Measurements from ENCODE around the gene ACP7. TPM values are rescaled to one million over a fixed set of nuclear protein-coding genes. Genes with fewer than 3 reads are reported as not detected.

ACP7 gene
- total RNA-seq, 2 donors from 2014 or later = not detected

- Histone ChIP-seq H3K27ac (no peak overlapping the region), H3K4me1 (ENCODE audit: control insufficient read depth in 1 of 2, low read depth in 2 of 2) (no peaks in the 10 kb centered on the region), H3K4me3 (no peak overlapping the region), H3K36me3 (no peaks in the 10 kb centered on the region), H3K27me3 (replicated peaks; ENCODE audit: insufficient read depth) (no peaks in the 10 kb centered on the region), H3K9me3 (no peaks in the 10 kb centered on the region)
- TF ChIP-seq, protein P1, sequence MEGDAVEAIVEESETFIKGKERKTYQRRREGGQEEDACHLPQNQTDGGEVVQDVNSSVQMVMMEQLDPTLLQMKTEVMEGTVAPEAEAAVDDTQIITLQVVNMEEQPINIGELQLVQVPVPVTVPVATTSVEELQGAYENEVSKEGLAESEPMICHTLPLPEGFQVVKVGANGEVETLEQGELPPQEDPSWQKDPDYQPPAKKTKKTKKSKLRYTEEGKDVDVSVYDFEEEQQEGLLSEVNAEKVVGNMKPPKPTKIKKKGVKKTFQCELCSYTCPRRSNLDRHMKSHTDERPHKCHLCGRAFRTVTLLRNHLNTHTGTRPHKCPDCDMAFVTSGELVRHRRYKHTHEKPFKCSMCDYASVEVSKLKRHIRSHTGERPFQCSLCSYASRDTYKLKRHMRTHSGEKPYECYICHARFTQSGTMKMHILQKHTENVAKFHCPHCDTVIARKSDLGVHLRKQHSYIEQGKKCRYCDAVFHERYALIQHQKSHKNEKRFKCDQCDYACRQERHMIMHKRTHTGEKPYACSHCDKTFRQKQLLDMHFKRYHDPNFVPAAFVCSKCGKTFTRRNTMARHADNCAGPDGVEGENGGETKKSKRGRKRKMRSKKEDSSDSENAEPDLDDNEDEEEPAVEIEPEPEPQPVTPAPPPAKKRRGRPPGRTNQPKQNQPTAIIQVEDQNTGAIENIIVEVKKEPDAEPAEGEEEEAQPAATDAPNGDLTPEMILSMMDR (IDR thresholded peaks at IDR 0.05) = no peak
- ATAC-seq (ENCODE audit: insufficient number of reproducible peaks, low FRiP score, low read depth) (no peak), DNase-seq (ENCODE audit: low spot score) (no peak)
These were observed 15.2 kb downstream of the ACP7 start for GRCh38 chr19:39099341-39099740.

- no peaks in the 10 kb centered on the region for H3K9me3 ChIP-seq
- ATAC-seq (ENCODE audit: insufficient number of reproducible peaks, low FRiP score, low read depth) = no peak
- no peaks in the 10 kb centered on the region for H3K4me1 ChIP-seq (ENCODE audit: control insufficient read depth in 1 of 2, low read depth in 2 of 2)
- H3K27me3 ChIP-seq (replicated peaks; ENCODE audit: insufficient read depth) = no peaks in the 10 kb centered on the region
- no peak for DNase-seq (ENCODE audit: low spot score)
- H3K4me3 ChIP-seq = no peak overlapping the region
- TF ChIP-seq, protein P1 (IDR thresholded peaks at IDR 0.05) = no peak
- no peaks in the 10 kb centered on the region for H3K36me3 ChIP-seq
- no peak overlapping the region for H3K27ac ChIP-seq
These were observed 16.5 kb downstream of the ACP7 start for GRCh38 chr19:39100500-39101166.

DNA sequence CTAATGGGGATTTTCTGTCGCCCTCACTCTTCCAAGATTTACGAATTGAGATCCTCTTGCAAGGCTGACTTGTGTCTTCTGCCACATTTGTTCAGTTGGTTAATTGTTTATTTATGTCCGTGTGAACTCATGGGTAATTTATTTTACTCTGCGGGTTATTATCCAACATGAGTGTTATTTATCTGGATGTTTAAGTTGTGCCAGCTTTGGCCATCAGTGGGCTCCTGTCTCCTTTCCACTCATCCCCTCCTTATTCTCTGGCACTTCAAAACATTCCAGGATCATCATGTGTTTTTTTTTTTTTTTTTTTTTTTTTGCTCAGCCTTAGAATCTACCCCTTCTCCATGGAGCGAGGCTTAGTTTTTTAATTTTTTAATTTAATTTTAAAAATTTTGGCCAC lies 19.0 kb downstream of the ACP7 start:
- no peaks in the 10 kb centered on the region for H3K36me3 ChIP-seq
- H3K9me3 ChIP-seq = no peaks in the 10 kb centered on the region
- ATAC-seq (ENCODE audit: insufficient number of reproducible peaks, low FRiP score, low read depth) (no peak), DNase-seq (ENCODE audit: low spot score) (no peak)
- no peaks in the 10 kb centered on the region for H3K4me1 ChIP-seq (ENCODE audit: control insufficient read depth in 1 of 2, low read depth in 2 of 2)
- no peak overlapping the region for H3K4me3 ChIP-seq
- TF ChIP-seq, protein P1 (IDR thresholded peaks at IDR 0.05) = no peak
- H3K27ac ChIP-seq = no peak overlapping the region
- no peaks in the 10 kb centered on the region for H3K27me3 ChIP-seq (replicated peaks; ENCODE audit: insufficient read depth)

GRCh38 chr19:39104186-39104596 lies 20.0 kb downstream of the ACP7 start:
- no peaks in the 10 kb centered on the region for H3K36me3 ChIP-seq

GRCh38 chr19:39106194-39106593 lies 22.0 kb downstream of the ACP7 start:
- TF ChIP-seq, protein P1 (IDR thresholded peaks at IDR 0.05) = no peak
- no peaks in the 10 kb centered on the region for H3K9me3 ChIP-seq
- ATAC-seq (ENCODE audit: insufficient number of reproducible peaks, low FRiP score, low read depth) = no peak
- H3K36me3 ChIP-seq = no peaks in the 10 kb centered on the region
- DNase-seq (ENCODE audit: low spot score) = no peak
- no peak overlapping the region for H3K4me3 ChIP-seq
- no peak overlapping the region for H3K27ac ChIP-seq
- no peaks in the 10 kb centered on the region for H3K27me3 ChIP-seq (replicated peaks; ENCODE audit: insufficient read depth)
- no peaks in the 10 kb centered on the region for H3K4me1 ChIP-seq (ENCODE audit: control insufficient read depth in 1 of 2, low read depth in 2 of 2)

More at GRCh38 chr19:39104186-39104596, 20.0 kb downstream of the ACP7 start:
- Histone ChIP-seq H3K4me1 (ENCODE audit: control insufficient read depth in 1 of 2, low read depth in 2 of 2) (no peaks in the 10 kb centered on the region), H3K27ac (no peak overlapping the region), H3K9me3 (no peaks in the 10 kb centered on the region), H3K4me3 (no peak overlapping the region), H3K27me3 (replicated peaks; ENCODE audit: insufficient read depth) (no peaks in the 10 kb centered on the region)
- TF ChIP-seq, protein P1 (IDR thresholded peaks at IDR 0.05) = no peak
- ATAC-seq (ENCODE audit: insufficient number of reproducible peaks, low FRiP score, low read depth) (no peak), DNase-seq (ENCODE audit: low spot score) (no peak)
